Left lung (tissue), 10 donors: ENCODE data around the gene IFI27L1. TPM values are rescaled to one million over a fixed set of nuclear protein-coding genes. Genes with fewer than 3 reads are reported as not detected.

ENCODE experiments used
- ATAC-seq: fragments of 200-7000 bp; cut with Tn5 transposase; one replicate; pipeline ENCODE4 v1.9.1; 2020; ENCODE audit warnings: moderate library complexity
- DNase-seq, 4 donors: peaks; one replicate each; pipeline ENCODE4 v3.0.0-alpha.2; 2013 to 2020
- H3K27ac ChIP-seq, 2 donors: fragments of 200-600 bp; sonication (generic) in 1 of 2; one replicate each; pipeline versions ENCODE4 v1.5.0 to v1.8.0; 2020 to 2021
- H3K27me3 ChIP-seq, 2 donors: fragments of 200-600 bp; sonication (generic) in 1 of 2; one replicate each; pipeline versions ENCODE4 v1.5.0 to v1.8.0; 2020 to 2021
- H3K36me3 ChIP-seq, 2 donors: fragments of 200-600 bp; sonication (generic) in 1 of 2; one replicate each; pipeline versions ENCODE4 v1.5.0 to v1.8.0; 2020 to 2021
- H3K4me1 ChIP-seq, 2 donors: fragments of 200-600 bp; one replicate each; pipeline ENCODE4 v1.8.0; 2021
- H3K4me3 ChIP-seq, 2 donors: fragments of 200-600 bp; sonication (generic) in 1 of 2; one replicate each; pipeline versions ENCODE4 v1.5.0 to v1.8.0; 2020 to 2021; ENCODE audit warnings: mild to moderate bottlenecking in 1 of 2
- H3K9me3 ChIP-seq, 2 donors: fragments of 200-600 bp; sonication (generic) in 1 of 2; one replicate each; pipeline versions ENCODE4 v1.5.0 to v1.8.0; 2020 to 2021
- CTCF ChIP-seq, 2 donors: fragments of 200-600 bp; sonication (generic) in 1 of 2; IDR thresholded peaks; one replicate each; pipeline versions ENCODE4 v1.5.0 to v1.8.0; 2021; ENCODE audit warnings: antibody characterized with exemption in 2 of 2
- intact Hi-C, 2 donors: fragments of 100-400 bp; cut with DNase I; formaldehyde crosslinking; loops; one replicate each; pipeline versions ENCODE4 v1.11.2 to v1.14.2; 2022
- polyA plus RNA-seq, 6 donors: library from polyadenylated mRNA; unstranded; fragments of 120-200 nt; gene quantifications; one replicate each; pipeline ENCODE4 v1.2.1, GENCODE V29; 2013; ENCODE audit not compliant: insufficient read length in 6 of 6
- total RNA-seq, 2 donors: library from RNA; stranded (reverse); fragmentation: NEBNext Ultra II Directional; extraction: Animal tissue kit (Norgen Biotek cat#: 25700); gene quantifications; one replicate each; pipeline ENCODE4 v1.2.1, GENCODE V29; 2021
- donor health status: DM: no; HTN: yes; CAD: no.
- donor health status: DM: no; HTN: no; CAD: no.

The IFI27L1 gene
- total and polyA plus RNA-seq, 8 donors: 20.3 to 34.3 (median 31.2) TPM

- peak; percentile 28 for ATAC-seq
- H3K9me3 ChIP-seq: peaks cover 0 to 7% of the 10 kb centered on the region in 2 donors
- H3K4me1 ChIP-seq: peaks cover 0 to 12% of the 10 kb centered on the region in 2 donors
- peaks cover 0 to 4% of the 10 kb centered on the region in 2 donors for H3K36me3 ChIP-seq
- H3K4me3 ChIP-seq: no peak overlapping the region
- peak; percentile 70 to 83 for TF ChIP-seq CTCF (IDR thresholded peaks at IDR 0.05)
- intact Hi-C loops: loop anchor here in 1 of 2 donors (10.0 kb wide), 1 partner anchor 88 kb away; no protein-coding TSS in a partner anchor
- H3K27me3 ChIP-seq: peaks cover 0 to 5% of the 10 kb centered on the region in 2 donors
- no peak overlapping the region for H3K27ac ChIP-seq
- peak in 2 of 4 donors; percentile 49 to 74 for DNase-seq
Measured at GRCh38 chr14:94132285-94132887, 51.3 kb downstream of the IFI27L1 start.

- peaks cover 0 to 5% of the 10 kb centered on the region in 2 donors for H3K27me3 ChIP-seq
- H3K36me3 ChIP-seq: no peaks in the 10 kb centered on the region
- intact Hi-C loops: loop anchor here (5.0 to 10.0 kb wide), 2 partner anchors 91 to 103 kb away; no protein-coding TSS in a partner anchor
- H3K9me3 ChIP-seq: peaks cover 0 to 7% of the 10 kb centered on the region in 2 donors
- no peak for DNase-seq
- no peak overlapping the region for H3K4me3 ChIP-seq
- ATAC-seq: no peak
- no peak overlapping the region for H3K27ac ChIP-seq
- peaks cover 0 to 2% of the 10 kb centered on the region in 2 donors for H3K4me1 ChIP-seq
- TF ChIP-seq CTCF (IDR thresholded peaks at IDR 0.05): no peak
Measured at GRCh38 chr14:94135476-94135875, 54.4 kb downstream of the IFI27L1 start.

GRCh38 chr14:94136575-94137331, 55.6 kb downstream of the IFI27L1 start:
- DNase-seq (peak; percentile 70 to 93 (median 84)), ATAC-seq (peak; percentile 96)
- peaks cover 0 to 1% of the 10 kb centered on the region in 2 donors for H3K27me3 ChIP-seq
- peaks cover 0 to 2% of the 10 kb centered on the region in 2 donors for H3K4me1 ChIP-seq
- no peak overlapping the region for H3K27ac ChIP-seq
- peak; percentile 94 to 97 for TF ChIP-seq CTCF (IDR thresholded peaks at IDR 0.05)
- H3K9me3 ChIP-seq: peaks cover 0 to 7% of the 10 kb centered on the region in 2 donors
- intact Hi-C loops: loop anchor here (5.0 to 10.0 kb wide), 2 partner anchors 92 to 104 kb away; no protein-coding TSS in a partner anchor
- no peak overlapping the region for H3K4me3 ChIP-seq
- no peaks in the 10 kb centered on the region for H3K36me3 ChIP-seq

- H3K36me3 ChIP-seq: no peaks in the 10 kb centered on the region
- peaks cover 0 to 7% of the 10 kb centered on the region in 2 donors for H3K9me3 ChIP-seq
- H3K27me3 ChIP-seq: no peaks in the 10 kb centered on the region
- intact Hi-C loops: loop anchor here (5.0 to 10.0 kb wide), 2 partner anchors 93 to 106 kb away; no protein-coding TSS in a partner anchor
- H3K4me1 ChIP-seq: peaks cover 0 to 2% of the 10 kb centered on the region in 2 donors
- DNase-seq: no peak
- peak; percentile 69 for ATAC-seq
- no peak for TF ChIP-seq CTCF (IDR thresholded peaks at IDR 0.05)
- no peak overlapping the region for H3K4me3 ChIP-seq
- H3K27ac ChIP-seq: no peak overlapping the region
Measured at GRCh38 chr14:94138251-94138650, 57.1 kb downstream of the IFI27L1 start.

GRCh38 chr14:94139006-94139405, 57.9 kb downstream of the IFI27L1 start:
- Histone ChIP-seq H3K9me3 (peaks cover 0 to 7% of the 10 kb centered on the region in 2 donors), H3K4me3 (no peak overlapping the region), H3K4me1 (peaks cover 0 to 2% of the 10 kb centered on the region in 2 donors), H3K27ac (no peak overlapping the region), H3K27me3 (no peaks in the 10 kb centered on the region), H3K36me3 (no peaks in the 10 kb centered on the region)
- DNase-seq: no peak
- no peak for TF ChIP-seq CTCF (IDR thresholded peaks at IDR 0.05)
- ATAC-seq: no peak
- intact Hi-C loops: loop anchor here (5.0 to 10.0 kb wide), 2 partner anchors 94 to 107 kb away; no protein-coding TSS in a partner anchor
